ENCODE data around the gene ADGRA3. TPM values are rescaled to one million over a fixed set of nuclear protein-coding genes. Genes with fewer than 3 reads are reported as not detected.

The ADGRA3 gene
- total RNA-seq (2022; extraction: Qiagen RNA extraction; ENCODE audit: low read depth) = 16.7 to 21.1 TPM (median 20.1 TPM) in 5 replicates

GRCh38 chr4:22515888-22516541 lies at the start of gene ADGRA3:
Gene ADGRA3, minus strand, starts transcription at chr4:22516066. Its CDS starts 282 bp downstream, at chr4:22515784.

Other genes starting within 250 kb of the ADGRA3 start
- gene GBA3, start 176.9 kb upstream of the ADGRA3 start, total RNA-seq (2022; extraction: Qiagen RNA extraction; ENCODE audit: low read depth) = not detected in 5 replicates

Measured in A549 treated with ZK216348 at 1 μM for 4 hours (cell line).